HT1080 (cell line): ENCODE data around the gene OR2B2. TPM values are rescaled to one million over a fixed set of nuclear protein-coding genes. Genes with fewer than 3 reads are reported as not detected.
A peak's percentile ranks its signal among the peaks of the same experiment; 100 is the strongest.

ENCODE experiments used
- DNase-seq: peaks from one replicate; pipeline ENCODE4 v3.0.0-alpha.2; 2015; ENCODE audit warnings: low read depth
- small RNA-seq: library from RNA; depleted of rRNA; stranded (forward); fragments of <200 nt; gene quantifications from one replicate; pipeline ENCODE3, GENCODE V24; 2014
- total RNA-seq: library from RNA; depleted of rRNA; stranded (reverse); fragments of >200 nt; shearing (Covaris generic); gene quantifications from 2 replicates; pipeline ENCODE4 v1.2.3, GENCODE V29; 2014; rRNA removed

OR2B2 gene
- total RNA-seq, 1 experiment from 2014 or later, result not detected

- no peak for DNase-seq
Observed at GRCh38 chr6:27867945-27868300, 44.3 kb downstream of the OR2B2 start.

DNA sequence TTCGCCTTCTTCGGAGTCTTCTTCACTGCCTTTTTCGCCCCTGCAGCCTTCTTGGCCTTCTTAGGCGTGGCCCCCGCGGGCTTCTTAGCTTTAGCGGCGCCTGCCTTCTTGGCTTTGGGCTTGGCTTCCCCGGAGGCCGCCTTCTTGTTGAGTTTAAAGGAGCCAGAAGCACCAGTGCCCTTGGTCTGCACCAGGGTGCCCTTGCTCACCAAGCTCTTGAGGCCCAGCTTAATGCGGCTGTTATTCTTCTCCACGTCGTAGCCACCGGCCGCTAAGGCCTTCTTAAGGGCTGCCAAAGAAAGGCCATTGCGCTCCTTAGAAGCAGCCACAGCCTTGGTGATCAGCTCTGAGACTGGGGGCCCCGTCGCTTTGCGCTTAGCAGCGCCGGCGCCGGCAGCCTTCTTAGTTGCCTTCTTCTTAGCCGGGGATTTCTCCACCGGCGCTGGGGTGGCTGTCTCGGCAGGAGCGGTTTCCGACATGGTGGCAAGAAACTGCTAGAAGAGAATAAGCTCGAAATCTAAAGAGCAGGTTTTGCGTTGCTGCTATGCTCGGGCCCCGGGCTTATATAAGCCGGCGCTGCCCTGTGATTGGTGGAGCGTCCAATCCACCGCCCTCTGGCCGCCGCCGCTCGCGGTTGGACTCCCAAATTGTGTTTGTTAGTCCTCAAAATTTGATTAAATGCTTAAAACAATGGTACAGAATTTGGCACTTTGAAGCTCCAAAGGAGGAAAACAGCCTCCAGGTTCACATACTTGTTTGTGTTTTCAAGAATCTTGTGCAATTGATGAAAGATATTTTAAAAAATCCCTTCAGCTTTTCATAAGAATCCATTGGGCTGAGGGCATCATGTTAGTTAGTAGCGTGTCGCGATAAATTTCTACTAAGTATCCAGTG lies 44.9 kb downstream of the OR2B2 start:
- DNase-seq, result no peak

GRCh38 chr6:27866357-27867050 lies 45.7 kb downstream of the OR2B2 start:
- DNase-seq, result no peak

DNA sequence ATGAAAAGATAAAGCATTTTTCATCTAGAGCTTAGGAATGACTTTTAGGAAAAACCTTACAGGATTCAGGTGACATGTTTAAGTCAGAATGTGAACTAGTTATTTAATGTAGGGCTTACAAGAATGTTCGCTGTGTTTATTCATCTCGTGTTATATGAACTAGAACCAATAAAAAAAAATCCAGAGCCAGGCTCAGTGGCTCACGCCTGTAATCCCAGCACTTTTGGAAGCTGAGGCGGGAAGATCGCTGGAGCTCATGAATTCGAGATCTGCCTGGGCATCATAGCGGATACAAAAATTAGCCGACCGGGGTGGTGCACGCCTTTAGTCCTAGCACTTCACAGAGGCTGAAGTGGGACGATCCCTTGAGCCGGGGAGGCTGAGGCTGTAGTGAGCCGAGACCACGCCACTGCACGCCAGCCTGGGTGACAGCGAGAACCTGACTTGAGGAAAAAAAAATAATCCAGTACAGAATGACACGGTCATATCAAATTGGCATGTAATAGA lies 46.3 kb downstream of the OR2B2 start:
- DNase-seq, result no peak

GRCh38 chr6:27864906-27865849 lies 47.0 kb downstream of the OR2B2 start:
- no peak for DNase-seq

- no peak for DNase-seq
Observed at GRCh38 chr6:27863962-27864905, 48.0 kb downstream of the OR2B2 start.

GRCh38 chr6:27862396-27863066 lies 49.7 kb downstream of the OR2B2 start:
- DNase-seq, result peak; percentile 63

DNA sequence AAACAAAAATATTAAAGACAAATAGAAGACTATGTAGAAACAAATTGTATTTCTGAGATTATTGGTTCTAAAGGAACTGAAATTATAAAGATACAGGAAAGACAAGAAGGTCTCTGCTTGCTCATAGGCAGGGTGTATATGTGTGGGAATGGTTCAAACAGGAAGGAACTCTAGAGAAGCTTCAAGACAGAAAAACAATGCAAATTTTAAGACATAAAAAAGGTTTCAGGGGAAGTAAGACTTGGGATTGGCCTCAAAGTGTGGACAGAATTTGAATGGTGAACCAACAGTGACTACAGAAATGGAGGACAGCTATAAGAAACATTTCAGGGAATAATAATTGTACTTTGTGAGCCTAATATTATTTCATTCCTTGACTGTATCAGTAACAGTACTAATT lies 50.3 kb downstream of the OR2B2 start:
- no peak for DNase-seq

GRCh38 chr6:27861276-27861840 lies 50.8 kb downstream of the OR2B2 start:
- DNase-seq, result no peak

Small RNA genes lying within 50 kb of the gene (small RNA-seq; reads per million reads assigned to genes)
- gene RNU7-26P, result not detected

Other genes starting within 250 kb of the OR2B2 start
- gene OR2B6, start 44.8 kb upstream of the OR2B2 start, total RNA-seq, result not detected in 2 replicates
- 0.39 and 0.43 TPM in 2 replicates for gene ZNF165, start 168.2 kb upstream of the OR2B2 start, total RNA-seq
- gene ZSCAN16, start 212.2 kb upstream of the OR2B2 start, total RNA-seq, result 1.6 and 3.2 TPM in 2 replicates
- gene ZKSCAN8, start 229.5 kb upstream of the OR2B2 start, total RNA-seq, result 6.9 and 9.6 TPM in 2 replicates